Fibroblast of mammary gland (primary cell): ENCODE data around the gene CCBE1.

Experiments used
- DNase-seq: peaks from one replicate; pipeline ENCODE4 v3.0.0-alpha.2; 2010; ENCODE audit warnings: low read depth
- H3K4me3 ChIP-seq: 2 replicates; pipeline ENCODE4 v1.5.1; 2011; ENCODE audit warnings: low read depth, mild to moderate bottlenecking, low read length, moderate library complexity; ENCODE audit not compliant: control insufficient read depth
- TF ChIP-seq, protein P1 (sequence below): conservative IDR thresholded peaks from 2 replicates; pipeline ENCODE4 v1.5.1; 2011; ENCODE audit warnings: low read depth, low read length, inconsistent platforms; ENCODE audit not compliant: control insufficient read depth, insufficient read depth

Gene CCBE1

DNA sequence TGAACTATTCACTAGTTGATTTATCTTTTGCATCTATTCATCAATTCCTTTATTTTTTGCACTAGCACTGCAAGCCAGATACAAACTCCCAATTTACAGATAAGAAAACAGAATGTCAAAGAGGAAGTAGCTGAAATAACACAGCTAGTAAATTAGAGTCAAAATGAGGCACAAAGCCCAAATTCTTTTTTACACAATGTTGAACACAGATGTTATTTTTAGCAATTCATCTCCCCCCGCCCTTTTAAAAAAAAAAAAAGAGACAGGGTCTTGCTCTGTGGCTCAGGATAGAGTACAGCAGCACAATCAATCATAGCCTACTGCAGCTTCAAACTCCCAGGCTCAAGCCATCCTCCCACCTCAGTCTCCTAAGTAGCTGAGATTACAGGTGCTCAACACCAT lies 127.8 kb downstream of the CCBE1 start:
- DNase-seq: no peak
- H3K4me3 ChIP-seq: no peak overlapping the region
- TF ChIP-seq, protein P1, sequence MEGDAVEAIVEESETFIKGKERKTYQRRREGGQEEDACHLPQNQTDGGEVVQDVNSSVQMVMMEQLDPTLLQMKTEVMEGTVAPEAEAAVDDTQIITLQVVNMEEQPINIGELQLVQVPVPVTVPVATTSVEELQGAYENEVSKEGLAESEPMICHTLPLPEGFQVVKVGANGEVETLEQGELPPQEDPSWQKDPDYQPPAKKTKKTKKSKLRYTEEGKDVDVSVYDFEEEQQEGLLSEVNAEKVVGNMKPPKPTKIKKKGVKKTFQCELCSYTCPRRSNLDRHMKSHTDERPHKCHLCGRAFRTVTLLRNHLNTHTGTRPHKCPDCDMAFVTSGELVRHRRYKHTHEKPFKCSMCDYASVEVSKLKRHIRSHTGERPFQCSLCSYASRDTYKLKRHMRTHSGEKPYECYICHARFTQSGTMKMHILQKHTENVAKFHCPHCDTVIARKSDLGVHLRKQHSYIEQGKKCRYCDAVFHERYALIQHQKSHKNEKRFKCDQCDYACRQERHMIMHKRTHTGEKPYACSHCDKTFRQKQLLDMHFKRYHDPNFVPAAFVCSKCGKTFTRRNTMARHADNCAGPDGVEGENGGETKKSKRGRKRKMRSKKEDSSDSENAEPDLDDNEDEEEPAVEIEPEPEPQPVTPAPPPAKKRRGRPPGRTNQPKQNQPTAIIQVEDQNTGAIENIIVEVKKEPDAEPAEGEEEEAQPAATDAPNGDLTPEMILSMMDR: no peak

DNA sequence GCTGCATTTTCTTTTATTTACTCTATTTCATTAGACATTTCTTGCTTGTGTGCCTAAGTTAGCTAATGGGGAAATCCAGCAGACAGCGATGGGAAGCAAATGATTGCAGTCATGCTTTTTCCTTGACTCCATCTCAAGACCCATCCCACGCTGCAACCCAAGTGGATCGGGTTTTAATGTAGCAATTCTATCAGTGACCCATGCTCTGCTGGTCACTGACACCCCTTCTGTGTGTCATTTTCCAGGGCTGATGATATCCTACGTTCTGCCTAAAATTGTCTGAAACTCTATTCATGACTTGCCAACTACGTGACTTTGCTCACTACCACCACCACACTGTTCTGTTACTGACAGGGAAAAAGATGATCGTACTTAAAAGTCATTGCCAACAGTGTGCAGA lies 129.8 kb downstream of the CCBE1 start:
- TF ChIP-seq, protein P1: no peak
- no peak overlapping the region for H3K4me3 ChIP-seq
- DNase-seq: no peak

DNA sequence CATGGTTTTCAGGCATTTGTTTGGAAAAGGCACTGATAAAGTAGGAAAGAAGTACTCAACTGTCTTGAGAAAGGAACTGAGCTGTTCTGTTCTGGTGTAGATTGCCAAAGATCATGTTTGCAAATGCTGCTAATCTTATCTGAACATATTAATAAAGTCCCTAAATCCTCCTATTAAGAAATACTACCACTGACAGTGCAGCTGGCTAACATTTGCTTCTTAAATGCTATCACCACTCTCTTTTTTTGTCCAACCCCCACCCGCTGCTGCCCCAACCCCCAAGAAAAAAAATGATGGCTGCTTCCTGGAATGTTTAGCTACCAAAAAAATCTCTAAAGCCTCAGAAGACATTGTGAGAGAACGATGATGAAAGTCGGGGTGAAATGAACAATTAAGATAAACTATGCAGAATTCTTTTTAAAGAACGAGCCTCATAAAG lies 130.7 kb downstream of the CCBE1 start:
- TF ChIP-seq, protein P1: no peak
- H3K4me3 ChIP-seq: no peak overlapping the region
- peak; percentile 40 for DNase-seq

DNA sequence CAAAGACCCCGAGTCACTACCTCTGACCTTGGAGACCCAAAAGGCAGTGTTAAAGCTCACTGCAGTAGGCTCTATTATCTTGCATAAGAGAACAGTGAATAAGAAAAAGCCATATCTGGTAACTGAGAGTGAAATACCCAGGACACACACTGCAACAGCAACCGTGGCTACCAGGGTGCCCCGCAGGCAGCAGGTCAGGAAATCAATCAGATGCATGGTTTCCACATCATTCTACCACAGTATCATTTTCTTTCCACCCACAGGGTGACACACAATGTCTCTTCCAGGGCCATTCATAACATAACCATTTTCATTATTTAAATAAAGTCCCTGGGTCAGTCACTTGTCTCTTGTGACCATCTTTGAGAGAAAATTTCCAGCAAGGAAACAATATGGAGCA lies 131.3 kb downstream of the CCBE1 start:
- no peak overlapping the region for H3K4me3 ChIP-seq
- TF ChIP-seq, protein P1: no peak
- no peak for DNase-seq

GRCh38 chr18:59564561-59564960 lies 132.7 kb downstream of the CCBE1 start:
- no peak for DNase-seq
- TF ChIP-seq, protein P1: no peak
- no peak overlapping the region for H3K4me3 ChIP-seq

GRCh38 chr18:59563176-59563785 lies 133.9 kb downstream of the CCBE1 start:
- TF ChIP-seq, protein P1: no peak
- DNase-seq: no peak
- no peak overlapping the region for H3K4me3 ChIP-seq

DNA sequence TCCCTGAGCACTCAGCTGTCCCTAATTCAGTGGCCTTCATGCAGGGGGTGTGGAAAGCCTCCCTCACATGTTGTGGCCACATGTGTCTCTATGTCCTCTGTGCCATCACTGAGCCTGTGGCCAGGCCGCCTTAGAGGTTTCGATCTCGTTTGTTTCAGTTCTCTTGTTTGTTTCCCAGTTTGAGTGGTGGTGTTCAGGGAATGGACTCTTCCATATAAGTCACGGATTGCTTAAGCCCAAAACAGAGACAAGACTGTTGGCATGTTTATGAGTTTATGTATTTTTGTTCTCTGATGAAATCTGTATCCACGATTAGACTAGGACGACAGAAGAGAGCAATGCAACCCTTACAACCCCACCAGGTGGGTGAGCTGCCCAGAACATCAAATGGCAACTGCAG lies 134.5 kb downstream of the CCBE1 start:
- no peak overlapping the region for H3K4me3 ChIP-seq
- TF ChIP-seq, protein P1: no peak
- no peak for DNase-seq
